Keratinocyte (primary cell): ENCODE results near the gene POLE. TPM values are rescaled to one million over a fixed set of nuclear protein-coding genes. Genes with fewer than 3 reads are reported as not detected.

Experiments
- DNase-seq: peaks from one replicate; pipeline ENCODE4 v3.0.0-alpha.2; 2011; ENCODE audit warnings: low read depth, missing footprints, low spot score
- FAIRE-seq: peaks from 2 replicates; lab custom pipeline; 2011; peaks lifted over from hg19 to GRCh38; lab: Jason Lieb, UNC
- H2AFZ ChIP-seq: 2 replicates; pipeline ENCODE4 v1.6.0; 2012; ENCODE audit warnings: low read length, control low read depth, inconsistent platforms; ENCODE audit not compliant: control insufficient read depth
- H3K27ac ChIP-seq: 2 replicates; pipeline ENCODE4 v1.5.1; 2011; ENCODE audit warnings: low read length; ENCODE audit not compliant: control insufficient read depth, insufficient read depth
- H3K27me3 ChIP-seq: 3 replicates; pipeline ENCODE4 v1.6.0; 2011; ENCODE audit warnings: low read length; ENCODE audit not compliant: control insufficient read depth, insufficient read depth; ENCODE audit errors: extremely low read depth
- H3K36me3 ChIP-seq, 2 experiments: 2 replicates in 1 of 2; 3 replicates in 1 of 2; pipeline ENCODE4 v1.5.1; 2011; ENCODE audit warnings: low read length in 2 of 2, mild to moderate bottlenecking in 1 of 2; ENCODE audit not compliant: control insufficient read depth in 2 of 2, insufficient read depth in 2 of 2; ENCODE audit errors: extremely low read depth in 1 of 2
- H3K4me1 ChIP-seq: 3 replicates; pipeline ENCODE4 v1.5.1; 2011; ENCODE audit warnings: low read length; ENCODE audit not compliant: control insufficient read depth, insufficient read depth; ENCODE audit errors: extremely low read depth
- H3K4me2 ChIP-seq: 3 replicates; pipeline ENCODE4 v1.6.0; 2011; ENCODE audit warnings: low read depth, low read length; ENCODE audit not compliant: control insufficient read depth, insufficient read depth; ENCODE audit errors: extremely low read depth
- H3K4me3 ChIP-seq, 3 experiments: fragments of 200-600 bp in 1 of 3; sonication (generic) in 1 of 3; 2 replicates in 2 of 3; 3 replicates in 1 of 3; pipeline ENCODE4 v1.5.1; 2011 to 2016; ENCODE audit warnings: low read length in 3 of 3, mild to moderate bottlenecking in 3 of 3, control low read depth in 2 of 3, inconsistent platforms in 1 of 3, low read depth in 1 of 3, mixed read lengths in 1 of 3, mixed run types in 1 of 3, moderate library complexity in 1 of 3; ENCODE audit not compliant: control insufficient read depth in 2 of 3, insufficient read depth in 2 of 3; ENCODE audit errors: extremely low read depth in 1 of 3
- H3K79me2 ChIP-seq: 2 replicates; pipeline ENCODE4 v1.6.0; 2012; ENCODE audit warnings: low read length; ENCODE audit not compliant: control insufficient read depth, insufficient read depth
- H3K9ac ChIP-seq: 3 replicates; pipeline ENCODE4 v1.6.0; 2011; ENCODE audit warnings: low read length; ENCODE audit not compliant: control insufficient read depth, insufficient read depth; ENCODE audit errors: extremely low read depth
- H3K9me1 ChIP-seq: 3 replicates; pipeline ENCODE4 v1.6.0; 2011; ENCODE audit warnings: low read length; ENCODE audit not compliant: control insufficient read depth, insufficient read depth; ENCODE audit errors: extremely low read depth
- H3K9me3 ChIP-seq: 2 replicates; pipeline ENCODE4 v1.5.1; 2012; ENCODE audit warnings: low read depth, low read length; ENCODE audit not compliant: control insufficient read depth
- H4K20me1 ChIP-seq: 3 replicates; pipeline ENCODE4 v1.6.0; 2011; ENCODE audit warnings: low read length; ENCODE audit not compliant: control insufficient read depth, insufficient read depth; ENCODE audit errors: extremely low read depth
- EZH2 ChIP-seq: IDR thresholded peaks from one replicate; pipeline ENCODE4 v1.6.1; 2012; ENCODE audit warnings: inconsistent platforms, mild to moderate bottlenecking, low read length, moderate library complexity
- dilution Hi-C: fragments of 300-500 bp; cut with MboI; formaldehyde crosslinking; loops from one replicate; pipeline ENCODE4 v1.7.0; 2020; ENCODE audit warnings: low sequenced_read_pairs; ENCODE audit not compliant: extremely low pct_ligation_motif_present
- polyA plus RNA-seq, 5 experiments: library from polyadenylated mRNA; depleted of rRNA in 3 of 5; stranded (reverse) in 3 of 5; stranded (forward) in 1 of 5; unstranded in 1 of 5; fragments of >200 nt; gene quantifications; 1 replicate in 1 of 5; 2 replicates in 3 of 5; 3 replicates in 1 of 5; pipeline versions ENCODE4 v1.2.1 to v1.2.3, GENCODE V29; 2011 to 2012; ENCODE audit warnings: missing spikeins in 2 of 5, low read depth in 1 of 5, low replicate concordance in 1 of 5
- TF ChIP-seq, protein P1 (sequence below), 3 experiments: IDR thresholded peaks in 1 of 3; conservative IDR thresholded peaks in 1 of 3; optimal IDR thresholded peaks in 1 of 3; 2 replicates in 2 of 3; 3 replicates in 1 of 3; pipeline versions ENCODE3 to v1.5.1; 2011; ENCODE audit warnings: low read length in 3 of 3, mild to moderate bottlenecking in 3 of 3, moderate library complexity in 2 of 3, control low read depth in 1 of 3, inconsistent platforms in 1 of 3; ENCODE audit not compliant: insufficient read depth in 2 of 3; ENCODE audit errors: extremely low read depth in 1 of 3

POLE gene
- polyA plus RNA-seq, 1 donor (not counting 4 experiments of a cell fraction or from before 2014, with no cell fraction given) = 14.8 TPM

DNA sequence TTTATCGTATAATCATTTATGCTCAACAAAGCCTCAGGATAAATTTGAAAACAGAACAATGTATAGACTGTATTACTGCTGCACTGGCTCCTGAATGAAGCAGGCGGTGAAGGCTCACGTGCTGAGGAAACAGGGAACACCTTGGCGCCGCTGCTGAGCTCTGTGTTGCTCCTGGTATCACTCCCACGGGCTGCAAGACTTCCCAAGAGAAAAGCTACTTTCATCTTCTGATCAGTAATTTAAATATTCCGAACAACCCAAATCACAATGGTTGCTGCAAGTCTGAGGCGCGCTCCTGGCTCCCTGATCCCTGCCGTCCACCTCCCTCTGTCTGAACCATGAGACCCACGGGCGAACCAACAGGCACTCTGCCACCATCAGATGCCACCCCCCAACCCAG is 39.2 kb upstream of the POLE start:
- no peak for TF ChIP-seq EZH2
- TF ChIP-seq, protein P1, sequence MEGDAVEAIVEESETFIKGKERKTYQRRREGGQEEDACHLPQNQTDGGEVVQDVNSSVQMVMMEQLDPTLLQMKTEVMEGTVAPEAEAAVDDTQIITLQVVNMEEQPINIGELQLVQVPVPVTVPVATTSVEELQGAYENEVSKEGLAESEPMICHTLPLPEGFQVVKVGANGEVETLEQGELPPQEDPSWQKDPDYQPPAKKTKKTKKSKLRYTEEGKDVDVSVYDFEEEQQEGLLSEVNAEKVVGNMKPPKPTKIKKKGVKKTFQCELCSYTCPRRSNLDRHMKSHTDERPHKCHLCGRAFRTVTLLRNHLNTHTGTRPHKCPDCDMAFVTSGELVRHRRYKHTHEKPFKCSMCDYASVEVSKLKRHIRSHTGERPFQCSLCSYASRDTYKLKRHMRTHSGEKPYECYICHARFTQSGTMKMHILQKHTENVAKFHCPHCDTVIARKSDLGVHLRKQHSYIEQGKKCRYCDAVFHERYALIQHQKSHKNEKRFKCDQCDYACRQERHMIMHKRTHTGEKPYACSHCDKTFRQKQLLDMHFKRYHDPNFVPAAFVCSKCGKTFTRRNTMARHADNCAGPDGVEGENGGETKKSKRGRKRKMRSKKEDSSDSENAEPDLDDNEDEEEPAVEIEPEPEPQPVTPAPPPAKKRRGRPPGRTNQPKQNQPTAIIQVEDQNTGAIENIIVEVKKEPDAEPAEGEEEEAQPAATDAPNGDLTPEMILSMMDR (optimal IDR thresholded peaks at IDR 0.05 in 1 of 3, IDR thresholded peaks at IDR 0.05 in 1 of 3, conservative IDR thresholded peaks at IDR 0.05 in 1 of 3; ENCODE audit: extremely low read depth in 1 of 3, insufficient read depth in 2 of 3, low read length in 3 of 3) = no peak
- FAIRE-seq (no peak), DNase-seq (no peak)
- Histone ChIP-seq H2AFZ (no peak overlapping the region), H3K9ac (no peak overlapping the region), H3K27ac (no peak overlapping the region), H3K9me3 (no peaks in the 10 kb centered on the region), H3K4me1 (no peaks in the 10 kb centered on the region), H3K4me3 (no peak overlapping the region), H4K20me1 (peaks cover 15% of the 10 kb centered on the region), H3K79me2 (peaks cover 37% of the 10 kb centered on the region), H3K27me3 (no peaks in the 10 kb centered on the region), H3K36me3 (peaks cover 47 to 59% of the 10 kb centered on the region in 2 experiments), H3K9me1 (no peaks in the 10 kb centered on the region), H3K4me2 (no peak overlapping the region)
- dilution Hi-C loops = no loop called here

GRCh38 chr12:132724506-132725241 is 37.5 kb upstream of the POLE start:
- dilution Hi-C loops = no loop called here
- peaks cover 51 to 55% of the 10 kb centered on the region in 2 experiments for H3K36me3 ChIP-seq
- FAIRE-seq (no peak), DNase-seq (no peak)
- no peaks in the 10 kb centered on the region for H3K9me1 ChIP-seq
- H3K79me2 ChIP-seq = peaks cover 37% of the 10 kb centered on the region
- no peak overlapping the region for H2AFZ ChIP-seq
- H3K27me3 ChIP-seq = no peaks in the 10 kb centered on the region
- no peaks in the 10 kb centered on the region for H3K9me3 ChIP-seq
- no peak overlapping the region for H3K4me2 ChIP-seq
- TF ChIP-seq EZH2 = no peak
- TF ChIP-seq, protein P1 (optimal IDR thresholded peaks at IDR 0.05 in 1 of 3, IDR thresholded peaks at IDR 0.05 in 1 of 3, conservative IDR thresholded peaks at IDR 0.05 in 1 of 3; ENCODE audit: extremely low read depth in 1 of 3, insufficient read depth in 2 of 3, low read length in 3 of 3) = no peak
- no peak overlapping the region for H3K27ac ChIP-seq
- no peak overlapping the region for H3K9ac ChIP-seq
- H3K4me1 ChIP-seq = no peaks in the 10 kb centered on the region
- no peak overlapping the region for H3K4me3 ChIP-seq
- H4K20me1 ChIP-seq = peaks cover 13% of the 10 kb centered on the region
